ENCODE data around the gene TMEM164. TPM values are rescaled to one million over a fixed set of nuclear protein-coding genes. Genes with fewer than 3 reads are reported as not detected.

TMEM164 gene
- total and polyA plus RNA-seq, 2 experiments from 2014 or later, result 3.4 to 17.2 TPM

GRCh38 chrX:110045421-110045820, 42.5 kb downstream of the TMEM164 start:
- no peaks in the 10 kb centered on the region for H4K20me1 ChIP-seq (replicated peaks; ENCODE audit: insufficient read depth)
- H3K9me3 Mint-ChIP-seq, result no peaks in the 10 kb centered on the region
- H3K36me3 Mint-ChIP-seq (ENCODE audit: low read depth), result no peaks in the 10 kb centered on the region
- no peak overlapping the region for H3K4me2 ChIP-seq
- H3K27me3 Mint-ChIP-seq (ENCODE audit: insufficient read depth, low read depth, poor library complexity), result no peaks in the 10 kb centered on the region
- no peak overlapping the region; the same call in 2 of the 3 replicates for H3K4me3 Mint-ChIP-seq
- H3F3A ChIP-seq (replicated peaks; ENCODE audit: low read depth), result no peaks in the 10 kb centered on the region
- no peaks in the 10 kb centered on the region for H3K27me3 ChIP-seq (ENCODE audit: insufficient read depth)
- H3K4me3 ChIP-seq, result no peak overlapping the region
- no peak overlapping the region for H3K27ac Mint-ChIP-seq
- H3K27ac ChIP-seq (ENCODE audit: low read depth), result no peak overlapping the region
- no peak overlapping the region for H2AFZ ChIP-seq
- peaks cover 38% of the 10 kb centered on the region for H3K4me1 Mint-ChIP-seq
- peaks cover 16% of the 10 kb centered on the region for H3K4me1 ChIP-seq (ENCODE audit: insufficient read depth)
- ATAC-seq (no peak), DNase-seq (ENCODE audit: low spot score) (no peak)
- TF ChIP-seq CTCF (conservative IDR thresholded peaks at IDR 0.05; ENCODE audit: low read depth in 2 of 2) (no peak), ETS1 (IDR thresholded peaks at IDR 0.05) (no peak), POLR2AphosphoS5 (IDR thresholded peaks at IDR 0.05; ENCODE audit: low read depth) (no peak), ZNF462 (CRISPR knock-in tag; IDR thresholded peaks at IDR 0.05) (no peak), CREB1 (CRISPR knock-in tag; IDR thresholded peaks at IDR 0.05; ENCODE audit: low read depth) (no peak), STAT1 (IDR thresholded peaks at IDR 0.05; ENCODE audit: unreplicated experiment) (no peak), EZH2 (IDR thresholded peaks at IDR 0.05; ENCODE audit: low read depth, unreplicated experiment) (no peak), JUNB (IDR thresholded peaks at IDR 0.05; ENCODE audit: unreplicated experiment) (no peak), EZH2phosphoT487 (IDR thresholded peaks at IDR 0.05; ENCODE audit: unreplicated experiment) (no peak), ZNF114 (CRISPR knock-in tag; IDR thresholded peaks at IDR 0.05) (no peak), ZNF331 (CRISPR knock-in tag; IDR thresholded peaks at IDR 0.05; ENCODE audit: low read depth) (no peak), NANOG (IDR thresholded peaks at IDR 0.05; ENCODE audit: borderline replicate concordance) (no peak)
- TF ChIP-seq, protein P1, sequence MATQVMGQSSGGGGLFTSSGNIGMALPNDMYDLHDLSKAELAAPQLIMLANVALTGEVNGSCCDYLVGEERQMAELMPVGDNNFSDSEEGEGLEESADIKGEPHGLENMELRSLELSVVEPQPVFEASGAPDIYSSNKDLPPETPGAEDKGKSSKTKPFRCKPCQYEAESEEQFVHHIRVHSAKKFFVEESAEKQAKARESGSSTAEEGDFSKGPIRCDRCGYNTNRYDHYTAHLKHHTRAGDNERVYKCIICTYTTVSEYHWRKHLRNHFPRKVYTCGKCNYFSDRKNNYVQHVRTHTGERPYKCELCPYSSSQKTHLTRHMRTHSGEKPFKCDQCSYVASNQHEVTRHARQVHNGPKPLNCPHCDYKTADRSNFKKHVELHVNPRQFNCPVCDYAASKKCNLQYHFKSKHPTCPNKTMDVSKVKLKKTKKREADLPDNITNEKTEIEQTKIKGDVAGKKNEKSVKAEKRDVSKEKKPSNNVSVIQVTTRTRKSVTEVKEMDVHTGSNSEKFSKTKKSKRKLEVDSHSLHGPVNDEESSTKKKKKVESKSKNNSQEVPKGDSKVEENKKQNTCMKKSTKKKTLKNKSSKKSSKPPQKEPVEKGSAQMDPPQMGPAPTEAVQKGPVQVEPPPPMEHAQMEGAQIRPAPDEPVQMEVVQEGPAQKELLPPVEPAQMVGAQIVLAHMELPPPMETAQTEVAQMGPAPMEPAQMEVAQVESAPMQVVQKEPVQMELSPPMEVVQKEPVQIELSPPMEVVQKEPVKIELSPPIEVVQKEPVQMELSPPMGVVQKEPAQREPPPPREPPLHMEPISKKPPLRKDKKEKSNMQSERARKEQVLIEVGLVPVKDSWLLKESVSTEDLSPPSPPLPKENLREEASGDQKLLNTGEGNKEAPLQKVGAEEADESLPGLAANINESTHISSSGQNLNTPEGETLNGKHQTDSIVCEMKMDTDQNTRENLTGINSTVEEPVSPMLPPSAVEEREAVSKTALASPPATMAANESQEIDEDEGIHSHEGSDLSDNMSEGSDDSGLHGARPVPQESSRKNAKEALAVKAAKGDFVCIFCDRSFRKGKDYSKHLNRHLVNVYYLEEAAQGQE (IDR thresholded peaks at IDR 0.05; ENCODE audit: unreplicated experiment), result no peak
- H3K36me3 ChIP-seq (ENCODE audit: insufficient read depth), result no peaks in the 10 kb centered on the region
- H3K9me2 ChIP-seq (ENCODE audit: insufficient read depth), result no peaks in the 10 kb centered on the region
- no peaks in the 10 kb centered on the region for H3K79me2 ChIP-seq (replicated peaks; ENCODE audit: insufficient read depth)
